HG02571 (cell line): ENCODE results near the gene ZNF823.
"Not testable (repeated sequence)": the region's sequence is repeated elsewhere in the genome, so short reads cannot be mapped to it uniquely, and the experiment has no call there.

Experiments
- ATAC-seq: cut with Tn5 transposase; IDR thresholded peaks from one replicate; pipeline ENCODE4 v1.9.1; 2021; ENCODE audit warnings: mild to moderate bottlenecking, moderate library complexity; ENCODE audit not compliant: unreplicated experiment

ZNF823 gene

DNA sequence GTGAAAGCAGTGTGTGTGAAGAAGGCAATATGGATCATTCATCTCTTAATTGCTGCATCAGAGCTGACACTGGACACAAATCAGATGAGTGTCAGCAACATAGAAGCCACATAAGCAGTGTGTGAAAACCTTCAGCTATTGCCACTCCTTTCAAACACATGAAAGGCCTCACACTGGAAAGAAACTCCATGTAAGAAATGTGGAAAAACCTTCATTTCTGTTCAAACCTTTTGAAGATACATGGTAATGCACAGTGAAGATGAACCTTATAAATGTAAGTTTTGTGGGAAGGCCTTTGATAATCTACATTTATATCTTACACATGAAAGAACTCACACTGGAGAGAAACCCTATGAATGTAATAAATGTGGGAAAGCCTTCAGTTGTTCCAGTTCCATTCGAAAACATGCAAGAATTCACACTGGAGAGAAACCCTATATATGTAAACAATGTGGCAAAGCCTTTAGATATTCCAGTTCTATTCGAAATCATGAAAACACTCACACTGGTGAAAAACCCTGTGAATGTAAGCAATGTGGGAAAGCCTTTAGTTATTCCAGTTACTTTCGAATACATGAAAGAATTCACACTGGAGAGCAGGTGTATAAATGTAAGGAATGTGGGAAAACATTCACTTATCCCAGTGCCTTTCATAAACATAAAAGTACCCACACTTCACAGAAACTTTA is 53.6 kb downstream of the ZNF823 start:
- ATAC-seq = no peak

DNA sequence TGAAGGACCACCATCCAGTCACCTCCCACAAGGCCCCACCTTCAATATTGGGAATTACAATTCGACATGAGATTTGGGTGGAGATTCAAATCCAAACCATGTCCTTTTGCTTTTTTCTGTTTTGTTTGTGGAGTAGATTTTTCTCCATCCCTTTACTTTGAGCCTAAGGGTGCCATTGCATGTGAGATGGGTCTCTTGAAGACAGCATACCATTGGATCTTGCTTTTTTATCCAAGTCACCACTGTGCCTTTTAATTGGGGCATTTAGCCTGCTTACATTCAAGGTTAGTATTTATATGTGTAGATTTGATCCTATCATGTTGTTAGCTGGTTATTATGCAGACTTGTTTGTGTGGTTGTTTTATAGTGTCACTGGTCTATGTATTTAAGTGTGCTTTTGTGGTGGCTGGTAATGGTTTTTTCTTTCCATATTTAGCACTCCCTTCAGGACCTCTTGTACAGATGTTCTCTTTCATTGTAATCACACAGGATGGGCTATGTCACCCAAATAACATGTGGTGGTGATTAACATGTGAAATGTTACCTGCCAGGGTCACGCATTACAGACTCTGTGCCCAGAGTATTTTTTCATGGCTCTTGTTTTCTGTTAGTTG is 58.0 kb downstream of the ZNF823 start:
- ATAC-seq = no peak

- ATAC-seq = no peak
Observed at GRCh38 chr19:11678504-11678903, 60.2 kb downstream of the ZNF823 start.

- ATAC-seq = not testable (repeated sequence)
Observed at GRCh38 chr19:11676661-11677600, 61.8 kb downstream of the ZNF823 start.

- ATAC-seq = no peak
Observed at GRCh38 chr19:11675569-11675968, 63.2 kb downstream of the ZNF823 start.

- ATAC-seq = no peak
Observed at GRCh38 chr19:11674067-11674492, 64.7 kb downstream of the ZNF823 start.

GRCh38 chr19:11673608-11674041 is 65.1 kb downstream of the ZNF823 start:
- ATAC-seq = no peak
